ENCODE results near the gene GPX2. TPM values are rescaled to one million over a fixed set of nuclear protein-coding genes. Genes with fewer than 3 reads are reported as not detected.
A peak's percentile ranks its signal among the peaks of the same experiment; 100 is the strongest.

Gene GPX2
- total RNA-seq, 1 donor from 2014 or later: not detected

GRCh38 chr14:64939817-64940190 is 2.7 kb downstream of the GPX2 start:
- DNase-seq (ENCODE audit: low spot score): no peak

DNA sequence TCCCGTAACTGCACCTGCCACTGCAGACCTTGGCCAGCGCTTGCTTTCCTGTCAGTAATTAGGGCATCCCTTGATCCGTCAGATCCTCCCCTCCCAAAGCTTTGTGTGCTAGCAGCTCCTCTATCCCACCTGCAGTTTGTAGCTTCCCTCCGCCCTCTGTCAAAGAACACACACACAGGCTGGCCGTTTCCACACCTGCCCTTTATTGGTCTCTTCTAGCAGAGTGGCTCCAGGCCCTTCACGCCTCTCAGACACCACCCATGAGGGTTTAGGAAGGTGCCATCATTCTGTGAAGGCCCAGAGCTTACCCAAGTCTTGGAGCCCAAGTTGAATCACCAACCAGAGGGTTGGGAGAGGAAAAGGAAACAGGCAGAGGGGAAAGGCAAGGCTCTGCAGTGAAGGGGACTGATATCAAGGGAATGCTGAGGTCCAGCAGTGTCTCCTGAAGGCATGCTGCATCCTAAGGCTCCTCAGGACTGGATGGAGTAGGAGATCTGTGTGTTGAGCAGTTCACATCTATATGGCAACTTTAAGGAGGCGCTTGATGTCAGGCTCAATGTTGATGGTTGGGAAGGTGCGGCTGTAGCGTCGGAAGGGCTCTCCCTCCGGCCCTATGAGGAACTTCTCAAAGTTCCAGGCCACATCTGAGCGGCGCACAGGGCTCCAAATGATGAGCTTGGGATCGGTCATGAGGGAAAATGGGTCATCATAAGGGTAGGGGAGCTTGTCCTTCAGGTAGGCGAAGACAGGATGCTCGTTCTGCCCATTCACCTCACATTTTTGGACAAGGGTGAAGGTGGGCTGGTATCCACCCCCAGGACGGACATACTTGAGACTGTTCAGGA is 3.4 kb downstream of the GPX2 start:
- no peak for DNase-seq (ENCODE audit: low spot score)

- peak; percentile 36 for DNase-seq (ENCODE audit: low spot score)
Observed at GRCh38 chr14:64937821-64938193, 4.7 kb downstream of the GPX2 start.

- peak; percentile 71 for DNase-seq (ENCODE audit: low spot score)
Observed at GRCh38 chr14:64937171-64937820, 5.2 kb downstream of the GPX2 start.

GRCh38 chr14:64935508-64935907 is 7.0 kb downstream of the GPX2 start:
- no peak for DNase-seq (ENCODE audit: low spot score)

GRCh38 chr14:64934338-64934929 is 8.1 kb downstream of the GPX2 start:
- no peak for DNase-seq (ENCODE audit: low spot score)

DNA sequence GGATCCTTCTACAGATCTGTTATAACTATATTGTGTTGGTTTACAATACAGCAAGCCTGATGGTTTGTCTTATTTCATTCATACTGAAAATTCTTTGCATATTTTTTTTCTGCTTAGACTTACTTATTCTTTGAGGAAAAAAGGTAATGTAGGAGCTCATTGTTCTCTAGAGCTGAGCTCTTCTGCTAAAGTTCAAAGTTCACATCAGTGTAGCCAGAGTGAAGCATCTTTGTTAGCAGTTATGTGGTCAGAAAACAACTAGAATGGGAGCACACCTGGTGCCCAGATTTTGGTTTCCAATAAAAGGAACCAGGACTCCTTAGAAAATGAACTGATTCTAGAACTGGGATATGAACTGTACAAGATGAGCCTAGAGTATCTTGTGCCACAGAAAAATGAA is 10.3 kb downstream of the GPX2 start:
- DNase-seq (ENCODE audit: low spot score): no peak

DNA sequence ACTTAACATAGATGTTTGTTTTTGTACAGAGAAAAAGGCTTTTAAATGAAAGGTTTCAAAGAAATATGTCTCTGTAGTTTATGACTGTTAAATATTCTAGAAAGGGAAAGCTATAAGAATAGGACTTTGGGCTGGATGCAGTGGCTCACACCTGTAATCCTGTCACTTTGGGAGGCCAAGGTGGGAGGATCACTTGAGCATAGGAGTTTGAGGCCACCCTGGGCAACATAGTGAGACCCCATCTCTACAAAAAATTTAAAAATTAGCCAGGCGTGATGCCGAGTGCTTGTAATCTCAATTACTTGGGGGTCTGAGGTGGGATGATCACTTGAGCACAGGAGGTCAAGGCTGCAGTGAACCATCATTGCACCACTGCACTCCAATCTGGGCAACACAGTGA is 11.4 kb downstream of the GPX2 start:
- no peak for DNase-seq (ENCODE audit: low spot score)

GRCh38 chr14:64930085-64930843 is 12.3 kb downstream of the GPX2 start:
- peak; percentile 92 for DNase-seq (ENCODE audit: low spot score)

GRCh38 chr14:64929014-64929359 is 13.6 kb downstream of the GPX2 start:
- no peak for DNase-seq (ENCODE audit: low spot score)

GRCh38 chr14:64928239-64929013 is 14.1 kb downstream of the GPX2 start:
- DNase-seq (ENCODE audit: low spot score): no peak

DNA sequence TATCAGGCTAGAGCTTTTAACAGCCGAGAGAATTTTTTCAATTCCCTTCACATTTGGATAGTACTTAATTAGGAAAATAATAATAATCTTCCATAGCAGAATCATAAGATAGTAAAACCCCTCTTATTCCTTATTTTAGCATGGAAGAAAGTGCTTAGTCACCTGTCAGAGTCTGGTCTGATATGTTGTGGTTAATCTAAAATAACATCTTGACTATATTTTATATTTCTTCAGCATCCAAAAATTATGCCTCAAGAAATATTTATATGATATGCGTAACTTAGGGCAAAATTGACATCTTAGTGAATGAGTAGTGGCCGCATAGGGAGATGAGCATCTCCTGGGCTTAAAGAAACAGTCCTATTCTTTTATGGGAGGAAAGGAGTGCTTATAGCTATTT is 15.5 kb downstream of the GPX2 start:
- no peak for DNase-seq (ENCODE audit: low spot score)

DNA sequence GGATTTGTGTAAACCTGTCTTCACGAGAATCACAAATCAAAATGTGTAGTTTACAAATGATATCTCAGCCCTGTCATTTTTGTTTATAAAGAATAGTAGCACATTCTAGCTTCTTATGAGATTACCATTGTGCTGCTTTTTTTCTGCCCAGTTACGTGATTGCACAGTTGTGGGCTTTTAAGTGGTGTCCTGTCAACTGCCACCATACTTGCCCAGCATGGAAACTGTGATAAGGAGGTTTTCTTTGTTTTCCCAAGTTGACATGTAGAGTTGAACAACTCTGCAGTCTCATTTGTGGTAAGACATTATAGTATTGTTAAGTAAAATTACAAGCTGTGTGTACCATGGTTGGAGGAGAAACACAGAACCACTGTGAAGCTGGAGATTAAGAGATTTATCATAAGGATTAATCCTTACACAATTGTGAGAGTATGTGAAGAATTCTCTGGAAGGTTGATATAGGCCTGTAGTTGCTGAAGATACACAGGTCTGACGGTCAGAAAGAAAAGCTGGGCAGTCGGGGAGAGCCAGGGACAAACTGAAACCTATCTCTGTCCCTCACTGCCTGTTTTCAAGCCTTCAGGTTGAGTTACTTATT is 16.0 kb downstream of the GPX2 start:
- DNase-seq (ENCODE audit: low spot score): no peak

DNA sequence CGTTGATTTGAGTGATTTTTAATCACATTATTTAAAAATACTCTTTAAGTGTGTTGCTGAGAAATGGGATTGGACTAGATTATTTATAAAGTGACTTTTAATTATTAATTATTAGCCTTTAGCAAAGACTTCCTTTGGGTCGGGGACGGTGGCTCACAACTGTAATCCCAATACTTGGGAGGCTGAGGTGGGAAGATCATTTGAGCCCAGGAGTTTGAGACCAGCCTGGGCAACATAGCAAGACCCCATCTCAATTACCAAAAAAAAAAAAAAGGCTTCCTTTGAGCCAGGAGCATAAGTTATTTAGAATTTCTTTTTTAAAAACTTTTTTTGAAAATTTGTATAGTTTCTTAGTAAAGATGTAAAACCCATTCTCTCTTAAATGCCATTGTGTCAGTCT is 19.5 kb downstream of the GPX2 start:
- DNase-seq (ENCODE audit: low spot score): no peak

- DNase-seq (ENCODE audit: low spot score): no peak
Observed at GRCh38 chr14:64920465-64920864, 22.1 kb downstream of the GPX2 start.

- DNase-seq (ENCODE audit: low spot score): no peak
Observed at GRCh38 chr14:64919618-64920017, 22.9 kb downstream of the GPX2 start.

DNA sequence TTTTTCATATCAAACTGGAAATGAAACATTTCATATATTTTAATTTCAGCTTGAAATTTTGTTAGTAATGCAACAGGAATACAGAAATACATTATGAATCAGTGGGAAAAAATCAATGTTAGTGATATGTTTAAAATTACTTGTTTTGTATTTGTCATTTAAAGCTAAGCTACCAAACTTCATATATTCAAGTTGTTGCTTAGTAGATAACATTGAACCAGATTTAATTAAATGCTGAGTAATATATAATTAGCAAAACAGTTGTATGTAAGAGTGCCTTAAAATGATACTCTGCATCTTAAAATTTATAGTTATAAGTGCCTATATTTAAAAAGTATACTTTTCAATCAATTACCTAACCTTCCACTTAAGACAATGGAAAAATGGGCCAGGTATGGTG is 23.3 kb downstream of the GPX2 start:
- no peak for DNase-seq (ENCODE audit: low spot score)

DNA sequence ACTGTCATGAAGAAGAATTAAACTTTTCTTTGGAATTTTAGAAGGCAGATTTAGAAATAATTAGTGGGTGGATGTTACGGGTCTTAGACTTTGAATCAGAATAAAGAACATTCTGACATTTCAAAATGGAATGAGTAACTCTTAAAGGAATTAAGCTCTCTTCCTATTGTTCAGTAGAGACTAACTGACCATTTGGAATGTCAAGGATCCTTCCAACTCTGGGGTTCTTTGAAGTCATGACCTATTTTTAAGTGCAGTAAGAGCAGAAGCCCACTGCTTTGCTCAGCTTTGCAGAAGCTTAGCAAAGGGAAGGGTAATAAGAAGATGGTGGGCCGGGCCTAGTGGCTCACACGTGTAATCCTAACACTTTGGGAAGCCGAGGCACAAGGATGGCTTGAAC is 24.3 kb downstream of the GPX2 start:
- DNase-seq (ENCODE audit: low spot score): no peak

DNA sequence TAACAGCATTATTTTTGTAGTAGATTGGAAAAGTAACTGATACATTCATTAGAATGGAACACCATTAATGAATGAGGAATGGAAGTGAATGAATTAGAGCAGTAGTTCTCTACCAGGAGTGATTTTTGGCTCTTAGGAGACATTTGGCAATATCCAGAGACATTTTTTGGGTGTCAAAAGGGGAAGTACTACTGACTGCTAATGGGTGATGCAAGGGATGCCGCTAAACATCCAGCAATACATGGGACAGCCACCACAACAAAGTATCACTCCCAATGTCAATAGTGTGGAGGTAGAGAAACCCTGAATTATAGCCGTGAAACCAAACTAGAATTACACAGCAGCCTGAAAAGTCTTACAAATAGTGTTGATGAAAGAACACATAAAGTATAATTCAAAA is 26.7 kb downstream of the GPX2 start:
- no peak for DNase-seq (ENCODE audit: low spot score)

- DNase-seq (ENCODE audit: low spot score): no peak
Observed at GRCh38 chr14:64915029-64915424, 27.5 kb downstream of the GPX2 start.

All from umbilical cord (tissue), 2 donors.